Mucosa of rectum (tissue), 2 donors: Measurements from ENCODE around the gene SLC6A3.

Experiments used
- H3K27ac ChIP-seq, 2 donors: one replicate each; pipeline ENCODE4 v1.7.0; 2013; ENCODE audit warnings: inconsistent platforms in 2 of 2, low read depth in 2 of 2, low read length in 2 of 2
- H3K27me3 ChIP-seq, 2 donors: one replicate each; pipeline ENCODE4 v1.7.0; 2013; ENCODE audit warnings: low read length in 2 of 2; ENCODE audit not compliant: control insufficient read depth in 2 of 2, insufficient read depth in 2 of 2
- H3K36me3 ChIP-seq, 2 donors: one replicate each; pipeline ENCODE4 v1.7.0; 2013; ENCODE audit warnings: low read length in 2 of 2; ENCODE audit not compliant: control insufficient read depth in 2 of 2, insufficient read depth in 2 of 2
- H3K4me1 ChIP-seq, 2 donors: one replicate each; pipeline ENCODE4 v1.7.0; 2013; ENCODE audit warnings: low read length in 2 of 2, mild to moderate bottlenecking in 1 of 2; ENCODE audit not compliant: control insufficient read depth in 2 of 2, insufficient read depth in 2 of 2
- H3K4me3 ChIP-seq, 2 donors: one replicate each; pipeline ENCODE4 v1.7.0; 2013; ENCODE audit warnings: low read length in 2 of 2
- H3K9ac ChIP-seq, 2 donors: one replicate each; pipeline ENCODE4 v1.7.0; 2013; ENCODE audit warnings: low read length in 2 of 2, low read depth in 1 of 2, mild to moderate bottlenecking in 1 of 2
- H3K9me3 ChIP-seq, 2 donors: one replicate each; pipeline ENCODE4 v1.7.0; 2013; ENCODE audit warnings: low read length in 2 of 2; ENCODE audit not compliant: control insufficient read depth in 2 of 2
- donor health status: healthy.
- donor health status: Normal muscosa, but diverticular disease.

SLC6A3 gene

DNA sequence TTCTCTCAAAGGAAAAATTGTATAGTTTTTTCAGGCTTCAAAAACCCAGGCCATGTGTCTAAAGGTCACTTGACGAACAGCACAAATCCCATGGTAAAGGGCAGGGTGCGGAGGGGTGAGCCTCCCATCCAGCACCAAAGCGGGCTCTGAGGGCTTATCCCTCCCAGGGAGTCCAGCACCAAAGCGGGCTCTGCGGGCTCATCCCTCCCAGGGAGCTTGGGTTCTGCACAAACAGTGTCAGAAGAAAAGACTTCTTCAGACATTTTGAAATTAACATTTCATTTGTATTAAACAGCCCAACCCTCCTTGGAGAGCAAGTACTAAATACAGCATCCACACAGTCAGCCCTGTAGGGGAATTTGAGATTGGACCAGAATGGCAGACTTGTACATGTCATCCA lies 57.4 kb downstream of the SLC6A3 start:
- Histone ChIP-seq H3K9ac (no peak overlapping the region), H3K27ac (no peak overlapping the region), H3K36me3 (no peaks in the 10 kb centered on the region), H3K4me1 (peaks cover 9 to 15% of the 10 kb centered on the region in 2 donors), H3K27me3 (peaks cover 3% of the 10 kb centered on the region in 2 donors), H3K4me3 (no peak overlapping the region), H3K9me3 (no peaks in the 10 kb centered on the region)

DNA sequence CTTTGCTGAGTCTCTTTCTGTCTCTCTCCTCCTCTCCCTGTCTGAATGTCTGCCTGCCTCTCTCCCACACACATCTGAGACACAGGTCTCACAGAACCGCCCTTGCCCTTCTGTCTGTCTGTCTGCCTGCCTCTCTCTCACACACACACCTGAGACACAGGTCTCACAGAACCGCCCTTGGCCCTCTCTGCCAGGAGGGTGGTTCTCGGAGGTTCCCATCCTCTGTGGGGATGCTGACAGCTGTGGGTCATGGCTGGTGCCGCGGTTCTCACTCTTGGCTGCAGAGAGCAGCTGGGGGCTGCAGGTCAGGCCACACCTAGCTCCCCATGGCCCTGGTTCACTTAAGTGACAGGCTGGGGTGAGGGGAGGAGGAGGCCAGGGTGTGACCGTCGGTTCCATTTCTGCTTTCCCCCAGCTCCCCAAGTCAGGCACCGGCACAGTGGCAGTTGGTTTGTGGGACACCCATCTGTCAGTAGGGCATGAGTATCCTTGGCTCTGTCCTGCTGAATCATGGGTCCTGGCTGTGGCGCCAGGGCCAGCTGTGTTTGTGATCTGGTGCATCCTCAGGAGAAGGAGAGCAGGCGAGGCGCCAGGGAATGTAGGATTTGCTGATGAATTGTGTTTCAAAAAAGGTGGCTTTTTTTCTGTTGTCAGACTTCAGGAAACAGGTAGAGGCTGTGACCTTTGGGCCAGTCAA lies 58.0 kb downstream of the SLC6A3 start:
- Histone ChIP-seq H3K4me1 (peaks cover 9 to 15% of the 10 kb centered on the region in 2 donors), H3K27me3 (peaks cover 3% of the 10 kb centered on the region in 2 donors), H3K9me3 (no peaks in the 10 kb centered on the region), H3K4me3 (no peak overlapping the region), H3K36me3 (no peaks in the 10 kb centered on the region), H3K9ac (no peak overlapping the region), H3K27ac (peak overlapping the region in 1 of 2 donors; percentile 87)

DNA sequence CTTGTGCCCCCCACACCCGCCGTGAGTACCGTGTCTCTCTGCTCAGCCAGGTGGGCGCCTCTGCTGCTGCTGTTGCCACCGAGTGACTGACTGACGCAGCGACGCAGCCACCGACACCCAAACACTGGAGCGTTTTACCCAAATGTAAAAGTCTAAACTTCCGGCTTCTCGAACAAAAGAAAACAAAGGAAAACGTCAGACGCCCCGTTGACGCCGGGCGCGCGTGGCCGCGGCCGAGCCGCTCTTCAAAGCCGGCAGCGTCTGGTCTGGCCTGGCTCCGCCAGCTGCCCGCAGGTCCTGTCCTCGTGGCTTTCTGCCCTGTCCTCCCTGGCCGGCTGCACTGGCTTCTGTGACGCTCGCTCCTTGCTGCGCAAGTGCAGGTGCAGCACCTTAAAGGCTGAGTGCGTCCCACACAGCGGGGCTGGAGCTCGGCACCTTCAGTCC lies 58.9 kb downstream of the SLC6A3 start:
- H3K4me1 ChIP-seq = peaks cover 9 to 15% of the 10 kb centered on the region in 2 donors
- H3K36me3 ChIP-seq = no peaks in the 10 kb centered on the region
- peak overlapping the region; percentile 77 to 87 for H3K27ac ChIP-seq
- H3K9ac ChIP-seq = peak overlapping the region; percentile 80 to 82
- H3K9me3 ChIP-seq = no peaks in the 10 kb centered on the region
- H3K27me3 ChIP-seq = peaks cover 3% of the 10 kb centered on the region in 2 donors
- peak overlapping the region; percentile 69 to 79 for H3K4me3 ChIP-seq

DNA sequence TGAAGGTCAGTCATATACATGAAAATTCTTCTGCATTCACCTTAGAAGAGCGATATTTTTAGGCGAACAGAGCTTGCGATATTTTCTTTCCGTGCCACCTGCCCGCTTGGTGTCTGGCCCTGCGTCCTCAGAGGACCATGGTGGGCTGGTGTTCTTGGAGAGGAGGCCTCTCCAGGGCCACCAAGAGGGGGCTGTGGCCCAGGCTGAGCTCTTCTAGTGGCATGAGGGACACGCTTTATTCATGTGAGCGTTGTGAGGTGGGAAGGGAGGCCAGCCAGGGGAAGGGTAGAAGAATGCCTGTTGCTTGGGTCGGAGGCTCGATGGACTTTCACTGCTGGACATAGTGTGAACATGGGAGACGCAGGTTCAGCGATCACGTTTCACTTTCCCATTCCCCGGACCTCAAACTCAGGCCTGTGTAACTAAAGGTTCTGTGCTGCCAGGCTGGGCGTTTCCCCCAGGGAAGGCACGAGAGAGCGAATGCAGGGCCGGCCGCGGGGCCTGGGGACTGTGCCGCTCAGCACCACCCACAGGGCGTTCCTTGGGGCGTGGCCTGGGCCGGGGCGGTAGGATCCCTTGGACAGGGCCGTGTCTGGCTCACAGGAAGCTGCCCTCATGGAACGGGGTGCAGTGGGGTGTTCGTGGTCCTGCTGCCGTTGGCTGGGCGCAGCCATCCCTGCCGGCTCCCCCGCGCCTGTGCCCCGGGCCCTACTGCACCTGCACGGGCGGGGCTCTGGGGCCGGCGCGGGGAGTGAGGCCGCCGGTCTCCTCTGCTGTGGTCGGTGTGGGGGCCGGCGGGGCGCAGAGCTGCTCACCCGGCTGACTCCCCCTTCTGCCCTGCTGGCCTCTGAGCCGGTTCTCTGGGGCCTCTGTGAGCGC lies 59.6 kb downstream of the SLC6A3 start:
- Histone ChIP-seq H3K9ac (peak overlapping the region; percentile 80 to 82), H3K27ac (peak overlapping the region; percentile 77 to 87), H3K4me1 (peaks cover 9 to 15% of the 10 kb centered on the region in 2 donors), H3K9me3 (no peaks in the 10 kb centered on the region), H3K27me3 (peaks cover 3% of the 10 kb centered on the region in 2 donors), H3K4me3 (peak overlapping the region; percentile 69 to 79), H3K36me3 (no peaks in the 10 kb centered on the region)

DNA sequence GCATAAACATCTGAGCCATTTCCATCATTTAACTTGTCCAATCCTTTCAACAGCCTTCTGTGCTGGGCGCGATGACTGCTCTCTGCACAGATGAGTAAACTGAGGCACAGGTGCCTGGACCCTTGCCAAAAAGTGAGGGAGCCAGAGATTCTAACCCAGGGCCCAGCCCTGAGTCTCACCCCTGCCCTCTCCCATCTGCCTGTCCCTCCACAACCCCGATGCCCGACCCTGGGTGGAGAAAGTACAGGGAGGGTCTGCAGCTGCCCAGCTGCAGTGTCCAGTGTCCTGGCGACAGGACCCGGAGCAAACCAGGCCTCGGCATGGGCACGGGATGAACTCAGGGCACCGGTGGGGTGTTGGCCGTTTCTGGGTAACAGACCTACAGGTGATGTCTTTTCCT lies 60.7 kb downstream of the SLC6A3 start:
- no peak overlapping the region for H3K4me3 ChIP-seq
- H3K36me3 ChIP-seq = no peaks in the 10 kb centered on the region
- peaks cover 9 to 15% of the 10 kb centered on the region in 2 donors for H3K4me1 ChIP-seq
- H3K27me3 ChIP-seq = peaks cover 3 to 6% of the 10 kb centered on the region in 2 donors
- no peaks in the 10 kb centered on the region for H3K9me3 ChIP-seq
- no peak overlapping the region for H3K27ac ChIP-seq
- no peak overlapping the region for H3K9ac ChIP-seq

DNA sequence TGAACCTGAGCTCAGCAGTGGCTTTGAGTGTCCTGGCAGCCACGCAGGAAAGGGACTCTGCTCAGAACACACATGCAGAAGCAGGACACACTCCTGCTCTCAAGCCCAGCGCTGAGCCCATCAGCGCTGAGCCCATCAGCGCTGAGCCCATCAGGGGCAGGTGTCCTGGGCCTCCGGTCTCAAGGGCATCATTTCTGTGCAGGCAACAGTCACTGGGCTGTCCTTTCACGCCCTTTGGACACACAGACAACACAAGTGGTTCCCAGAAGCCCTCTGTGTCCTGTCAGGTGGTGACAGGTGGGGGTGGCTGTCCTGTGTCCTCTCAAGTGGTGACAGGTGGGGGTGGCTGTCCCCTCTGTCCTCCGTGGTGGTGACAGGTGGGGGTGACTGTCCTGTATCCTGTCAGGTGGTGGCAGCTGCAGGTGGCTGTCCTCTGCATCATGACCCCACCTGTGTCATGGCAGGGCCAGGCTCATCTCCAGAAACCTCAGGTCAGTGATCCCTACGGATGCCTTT lies 61.3 kb downstream of the SLC6A3 start:
- Histone ChIP-seq H3K9me3 (no peaks in the 10 kb centered on the region), H3K9ac (no peak overlapping the region), H3K4me3 (no peak overlapping the region), H3K36me3 (no peaks in the 10 kb centered on the region), H3K27ac (no peak overlapping the region), H3K4me1 (peaks cover 9 to 15% of the 10 kb centered on the region in 2 donors), H3K27me3 (peaks cover 3 to 7% of the 10 kb centered on the region in 2 donors)

DNA sequence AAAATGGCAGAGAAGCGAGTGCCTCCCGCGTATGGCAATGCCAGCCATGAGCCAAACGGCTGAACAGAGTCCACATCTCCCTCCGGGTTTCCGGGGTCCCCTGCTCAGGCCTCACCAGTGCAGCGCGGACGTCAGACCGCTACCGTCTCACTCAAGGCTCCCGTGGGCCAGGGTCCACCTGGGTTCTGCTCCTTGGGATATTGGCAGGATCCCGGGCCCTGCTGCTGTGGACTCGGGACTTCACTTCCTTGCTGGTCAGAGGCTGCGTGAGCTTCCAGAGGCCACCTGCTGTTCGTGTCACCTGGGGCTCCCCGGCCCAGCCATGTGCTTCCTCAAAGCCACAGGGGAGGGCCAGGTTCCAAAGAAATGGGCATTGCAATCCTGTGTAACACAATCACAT lies 61.9 kb downstream of the SLC6A3 start:
- peaks cover 9 to 15% of the 10 kb centered on the region in 2 donors for H3K4me1 ChIP-seq
- peaks cover 3 to 7% of the 10 kb centered on the region in 2 donors for H3K27me3 ChIP-seq
- no peaks in the 10 kb centered on the region for H3K9me3 ChIP-seq
- no peak overlapping the region for H3K4me3 ChIP-seq
- H3K36me3 ChIP-seq = no peaks in the 10 kb centered on the region
- H3K27ac ChIP-seq = no peak overlapping the region
- H3K9ac ChIP-seq = no peak overlapping the region

DNA sequence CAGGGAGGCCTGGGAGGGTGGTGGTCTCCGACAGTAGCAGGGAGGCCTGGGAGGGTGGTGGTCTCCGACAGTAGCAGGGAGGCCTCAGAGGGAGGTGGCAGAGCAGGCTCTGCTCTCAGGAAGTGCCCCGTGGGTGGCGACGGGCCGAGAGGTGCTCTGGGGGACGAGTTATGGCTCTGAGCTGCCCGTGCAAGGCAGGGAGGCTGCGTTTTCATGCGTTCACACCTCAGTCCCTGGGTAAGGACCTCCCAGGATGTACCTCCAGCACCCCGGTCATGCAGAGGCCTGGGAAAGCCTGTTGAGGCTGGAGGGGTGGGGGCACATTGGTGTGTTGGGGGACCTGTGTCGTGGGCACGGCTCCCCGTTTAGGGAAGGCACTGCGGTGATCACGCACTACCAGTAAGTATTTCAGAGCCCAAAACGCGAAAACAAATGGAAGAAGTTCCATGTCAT lies 63.0 kb downstream of the SLC6A3 start:
- H3K27me3 ChIP-seq = peaks cover 0 to 7% of the 10 kb centered on the region in 2 donors

DNA sequence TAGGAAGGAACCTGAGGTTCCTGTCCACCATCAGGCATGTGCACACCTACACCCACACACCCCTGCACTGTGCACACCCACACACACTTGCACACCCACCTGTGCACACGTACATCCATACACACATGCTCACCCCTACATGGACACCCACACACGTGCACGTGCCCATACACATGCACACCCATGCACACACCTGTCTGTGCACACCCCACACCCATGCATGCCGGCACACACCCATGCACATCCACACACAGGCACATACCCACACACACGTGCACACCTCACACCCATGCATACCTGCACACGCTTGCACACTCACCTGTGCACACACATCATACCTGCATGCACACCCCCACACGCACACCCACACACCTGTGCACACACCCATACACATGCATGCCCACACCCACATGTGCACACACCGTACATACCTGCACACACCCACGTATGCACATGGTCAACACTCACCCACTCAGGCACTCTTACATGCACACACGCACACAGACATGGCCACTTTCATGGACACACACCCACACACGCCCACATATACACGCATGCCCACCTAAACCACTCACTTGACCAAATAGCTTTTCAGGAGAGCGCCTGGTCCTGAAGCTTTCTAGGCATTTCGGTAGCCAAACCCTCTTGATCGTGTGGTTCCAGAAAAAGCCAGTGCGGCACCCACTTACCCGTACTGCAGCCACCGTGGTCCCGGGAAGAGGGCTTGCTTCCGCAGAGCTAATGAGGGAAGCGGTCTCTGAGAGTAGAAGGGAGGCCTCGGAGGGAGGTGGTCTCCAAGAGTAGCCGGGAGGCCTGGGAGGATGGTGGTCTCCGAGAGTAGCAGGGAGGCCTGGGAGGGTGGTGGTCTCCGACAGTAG lies 63.6 kb downstream of the SLC6A3 start:
- no peaks in the 10 kb centered on the region for H3K9me3 ChIP-seq
- peaks cover 0 to 4% of the 10 kb centered on the region in 2 donors for H3K27me3 ChIP-seq
- no peak overlapping the region for H3K9ac ChIP-seq
- H3K27ac ChIP-seq = no peak overlapping the region
- H3K36me3 ChIP-seq = no peaks in the 10 kb centered on the region
- no peak overlapping the region for H3K4me3 ChIP-seq
- peaks cover 7 to 13% of the 10 kb centered on the region in 2 donors for H3K4me1 ChIP-seq

More for the DNA sequence above, 63.0 kb downstream of the SLC6A3 start:
- H3K27ac ChIP-seq = no peak overlapping the region
- no peak overlapping the region for H3K4me3 ChIP-seq
- H3K4me1 ChIP-seq = peaks cover 9 to 15% of the 10 kb centered on the region in 2 donors
- H3K9me3 ChIP-seq = no peaks in the 10 kb centered on the region
- no peak overlapping the region for H3K9ac ChIP-seq
- no peaks in the 10 kb centered on the region for H3K36me3 ChIP-seq
